K562 (cell line): ENCODE data around the gene UPF1. TPM values are rescaled to one million over a fixed set of nuclear protein-coding genes. Genes with fewer than 3 reads are reported as not detected.

Source experiments
- ATAC-seq: fragments of 200-7000 bp; cut with Tn5 transposase; 3 replicates; pipeline ENCODE4 v1.9.1; 2020; ENCODE audit warnings: moderate library complexity
- BruUV-seq: library from RNA; stranded (reverse); fragments of 400-500 nt; replicated peaks from 2 replicates; lab custom pipeline; 2021; lab: Mats Ljungman, UMichigan
- CTCF ChIA-PET: fragments of 300-600 bp; formaldehyde crosslinking; extraction: SDS; loops from one replicate; lab custom pipeline; 2021; ENCODE audit warnings: low intra/inter-chr PET ratio; lab: Yijun Ruan, JAX
- POLR2A ChIA-PET: fragments of 300-600, 350-650 bp; sonication (Branson Sonifier 250); formaldehyde crosslinking; extraction: SDS; loops from one replicate; lab custom pipeline; 2021; ENCODE audit warnings: antibody characterized with exemption, inconsistent platforms; lab: Yijun Ruan, JAX
- DNase-seq, 4 experiments: peaks; one replicate each; pipeline versions ENCODE4 v3.0.0 to v3.0.0-alpha.2; 2011 to 2018; ENCODE audit warnings: low spot score in 3 of 4, mixed read lengths in 3 of 4; ENCODE audit errors: extremely low read depth in 1 of 4
- FAIRE-seq: peaks from 2 replicates; lab custom pipeline; 2011; peaks lifted over from hg19 to GRCh38; lab: Jason Lieb, UNC
- H2AFZ ChIP-seq: 2 replicates; pipeline ENCODE4 v1.6.0; 2011; ENCODE audit warnings: low read depth, low read length, control low read depth, inconsistent platforms
- H3K27ac ChIP-seq: fragments of 200-600 bp; 3 replicates; pipeline ENCODE4 v1.8.0; 2011; ENCODE audit warnings: low read depth, mild to moderate bottlenecking, control low read depth, inconsistent platforms, low read length, moderate library complexity, mixed read lengths; ENCODE audit errors: extremely low read depth
- H3K27me3 ChIP-seq, 2 experiments: fragments of 300-600 bp in 1 of 2; 2 replicates in 1 of 2; 3 replicates in 1 of 2; pipeline versions ENCODE4 v1.6.0 to v1.8.0; 2011; ENCODE audit warnings: inconsistent platforms in 2 of 2, low read length in 2 of 2, mild to moderate bottlenecking in 1 of 2, mixed read lengths in 1 of 2, moderate library complexity in 1 of 2; ENCODE audit not compliant: control insufficient read depth in 2 of 2, insufficient read depth in 2 of 2
- H3K36me3 ChIP-seq: fragments of 300-600 bp; 3 replicates; pipeline ENCODE4 v1.8.0; 2011; ENCODE audit warnings: mild to moderate bottlenecking, low read length, inconsistent platforms; ENCODE audit not compliant: control insufficient read depth, insufficient read depth
- H3K4me1 ChIP-seq, 2 experiments: fragments of 200-600 bp in 1 of 2; replicated peaks in 1 of 2; 2 replicates in 1 of 2; 3 replicates in 1 of 2; pipeline versions ENCODE4 v1.5.1 to v1.8.0; 2011; ENCODE audit warnings: inconsistent platforms in 2 of 2, low read length in 2 of 2, mild to moderate bottlenecking in 1 of 2, mixed read lengths in 1 of 2, moderate library complexity in 1 of 2; ENCODE audit not compliant: control insufficient read depth in 2 of 2, insufficient read depth in 2 of 2
- H3K4me2 ChIP-seq: 2 replicates; pipeline ENCODE4 v1.6.1; 2011; ENCODE audit warnings: low read length, control low read depth, inconsistent platforms, mixed read lengths; ENCODE audit not compliant: insufficient read depth
- H3K4me3 ChIP-seq: fragments of 200-600 bp; sonication (generic), shearing (Covaris generic); 2 replicates; pipeline ENCODE4 v1.5.1; 2016; ENCODE audit warnings: control low read depth, inconsistent platforms
- H3K79me2 ChIP-seq: fragments of 200-600 bp; 3 replicates; pipeline ENCODE4 v1.8.0; 2011; ENCODE audit warnings: low read length, inconsistent platforms; ENCODE audit not compliant: control insufficient read depth, insufficient read depth
- H3K9ac ChIP-seq, 2 experiments: 2 replicates each; pipeline versions ENCODE4 v1.6.0 to v1.6.1; 2011; ENCODE audit warnings: low read depth in 2 of 2, low read length in 2 of 2, control low read depth in 1 of 2, inconsistent platforms in 1 of 2, mild to moderate bottlenecking in 1 of 2, mixed read lengths in 1 of 2; ENCODE audit not compliant: insufficient read depth in 1 of 2
- H3K9me1 ChIP-seq: one replicate; pipeline ENCODE4 v1.6.0; 2011; ENCODE audit warnings: inconsistent platforms, mild to moderate bottlenecking, low read length, moderate library complexity; ENCODE audit not compliant: control insufficient read depth, insufficient read depth
- H3K9me3 ChIP-seq: replicated peaks from 2 replicates; pipeline ENCODE4 v1.5.1; 2011; ENCODE audit warnings: low read depth, low read length, inconsistent platforms; ENCODE audit not compliant: control insufficient read depth, insufficient read depth
- H4K20me1 ChIP-seq: replicated peaks from 2 replicates; pipeline ENCODE4 v1.6.1; 2011; ENCODE audit warnings: low read length, inconsistent platforms, mixed read lengths; ENCODE audit not compliant: control insufficient read depth, insufficient read depth
- ARID1B ChIP-seq: fragments of 450-650 bp; IDR thresholded peaks from 2 replicates; pipeline ENCODE4 v1.6.1; 2016; ENCODE audit warnings: antibody characterized with exemption, mild to moderate bottlenecking, inconsistent platforms
- BHLHE40 ChIP-seq: IDR thresholded peaks from 2 replicates; pipeline ENCODE4 v1.6.1; 2011; ENCODE audit warnings: low read length, improper control_type of control experiment
- CEBPZ ChIP-seq: fragments of 150-350 bp; IDR thresholded peaks from 2 replicates; pipeline ENCODE4 v1.6.1; 2014; ENCODE audit warnings: low read depth, mild to moderate bottlenecking, low read length, borderline replicate concordance
- CSDE1 ChIP-seq, 2 experiments: fragments of 450-650 bp; IDR thresholded peaks; 2 replicates each; pipeline ENCODE4 v1.6.1; 2016; ENCODE audit warnings: mild to moderate bottlenecking in 1 of 2
- HDAC8 ChIP-seq: fragments of 450-650 bp; IDR thresholded peaks from 2 replicates; pipeline ENCODE4 v1.6.1; 2016; ENCODE audit warnings: mild to moderate bottlenecking, missing genetic modification characterization, moderate library complexity, missing compliant biosample characterization
- NCOR1 ChIP-seq: fragments of 450-650 bp; IDR thresholded peaks from 2 replicates; pipeline ENCODE4 v1.6.1; 2016; ENCODE audit warnings: mild to moderate bottlenecking, moderate library complexity
- POLR2A ChIP-seq: fragments of 450-650 bp; conservative IDR thresholded peaks from 2 replicates; pipeline ENCODE4 v1.6.1; 2016
- RCOR1 ChIP-seq, 2 experiments: IDR thresholded peaks; 2 replicates each; pipeline ENCODE4 v1.6.1; 2012; ENCODE audit warnings: low read depth in 2 of 2, low read length in 2 of 2, borderline replicate concordance in 1 of 2, improper control_type of control experiment in 1 of 2
- RERE ChIP-seq: sonication (generic); formaldehyde crosslinking; IDR thresholded peaks from 2 replicates; pipeline ENCODE4 v1.8.0; 2023; ENCODE audit warnings: missing genetic modification reagents, mild to moderate bottlenecking, borderline replicate concordance
- RNF2 ChIP-seq: sonication (generic); IDR thresholded peaks from 2 replicates; pipeline ENCODE4 v1.6.1; 2016
- RUNX1 ChIP-seq: sonication (generic); IDR thresholded peaks from 2 replicates; pipeline ENCODE4 v1.6.1; 2016; ENCODE audit warnings: antibody characterized with exemption, low read depth
- ZBTB34 ChIP-seq: fragments of 250-450 bp; sonication (Bioruptor Pico); IDR thresholded peaks from 2 replicates; pipeline ENCODE4 v1.8.0; 2021; ENCODE audit warnings: mild to moderate bottlenecking, moderate library complexity
- ZKSCAN1 ChIP-seq: fragments of 150-350 bp; IDR thresholded peaks from 2 replicates; pipeline ENCODE4 v1.6.1; 2016; ENCODE audit warnings: low read depth, low read length
- WGBS: fragments of 100-300 bp; shearing (Covaris generic); methylation state at CpG from one replicate; pipeline ENCODE4 v1.1.6; 2016; ENCODE audit warnings: low coverage, mixed read lengths; ENCODE audit not compliant: insufficient coverage; ENCODE audit errors: missing lambda C conversion rate; 5-methylcytosine and 5-hydroxymethylcytosine counted together
- in situ Hi-C: fragments of 300-500 bp; cut with MboI; formaldehyde crosslinking; loops from 4 replicates; pipeline ENCODE4 v1.15.0; 2018; ENCODE audit warnings: inconsistent platforms, mixed read lengths
- intact Hi-C: fragments of 100-400 bp; cut with micrococcal nuclease; formaldehyde crosslinking; loops from 2 replicates; pipeline ENCODE4 v1.14.2; 2022
- polyA plus RNA-seq, 8 experiments: library from polyadenylated mRNA; depleted of rRNA in 4 of 8; stranded (reverse) in 5 of 8; unstranded in 3 of 8; fragments of >200 nt; fragmentation: Nextera tagmentation in 2 of 8; fragmentation: Illumina TruSeq in 1 of 8; extraction: Ambion mirVana in 2 of 8; extraction: Trizol in 1 of 8; gene quantifications; 2 replicates each; pipeline versions ENCODE4 v1.2.1 to v1.2.3, GENCODE V29; 2011 to 2014; ENCODE audit warnings: inconsistent platforms in 1 of 8, missing spikeins in 1 of 8
- total RNA-seq, 7 experiments: library from RNA; depleted of rRNA in 6 of 7; stranded (reverse); fragments of >200 nt in 6 of 7; fragmentation: Illumina TruSeq in 2 of 7; extraction: Trizol in 2 of 7; gene quantifications; 2 replicates each; pipeline versions ENCODE4 v1.2.1 to v1.2.3, GENCODE V29; 2011 to 2021; ENCODE audit warnings: low replicate concordance in 1 of 7

The UPF1 gene
- total and polyA plus RNA-seq, 9 of the 15 experiments (the other 6 are each of a cell fraction or from before 2014, with no cell fraction given): 0.34 to 103 (median 27.9) TPM

GRCh38 chr19:18849838-18850400 is 18.2 kb downstream of the UPF1 start:
- Histone ChIP-seq H3K27ac (no peak overlapping the region), H3K4me3 (no peak overlapping the region), H3K36me3 (peaks cover 97% of the 10 kb centered on the region), H3K79me2 (peaks cover 49% of the 10 kb centered on the region), H2AFZ (no peak overlapping the region), H3K4me2 (no peak overlapping the region), H3K4me1 (peaks cover 2 to 39% of the 10 kb centered on the region in 2 experiments; a peak in 3 of 5 replicates), H4K20me1 (peaks cover 37% of the 10 kb centered on the region), H3K9me3 (no peaks in the 10 kb centered on the region), H3K9me1 (peaks cover 12% of the 10 kb centered on the region), H3K9ac (peak overlapping the region in 1 of 2 experiments; percentile 59; a peak in 1 of 4 replicates), H3K27me3 (no peaks in the 10 kb centered on the region; a peak in 1 of 5 replicates)
- POLR2A ChIA-PET: interaction anchor here (0.8 to 1.9 kb wide), 4 partner anchors 9 to 391 kb away, joined by 3 to 11 read pairs (median 4); no protein-coding TSS in a partner anchor
- BruUV-seq: no TSS peak
- in situ Hi-C loops (no loop called here), intact Hi-C loops (loop anchor here (10.0 kb wide), 1 partner anchor 255 kb away; no protein-coding TSS in a partner anchor)
- DNase-seq (no peak), FAIRE-seq (no peak), ATAC-seq (no peak)
- 90% methylated on average over 15 of the region's 16 CpGs for WGBS
- CTCF ChIA-PET: no interaction called here
- TF ChIP-seq ZBTB34 (CRISPR knock-in tag): no peak
- no peak for TF ChIP-seq POLR2A
- no peak for TF ChIP-seq BHLHE40
- TF ChIP-seq RNF2: no peak
- TF ChIP-seq ARID1B: no peak
- TF ChIP-seq NCOR1: no peak
- TF ChIP-seq HDAC8 (tag): no peak
- no peak for TF ChIP-seq ZKSCAN1
- no peak for TF ChIP-seq CSDE1 (IDR thresholded peaks at IDR 0.05)
- TF ChIP-seq RCOR1 (IDR thresholded peaks at IDR 0.05; ENCODE audit: borderline replicate concordance in 1 of 2, low read depth in 2 of 2, low read length in 2 of 2): no peak
- no peak for TF ChIP-seq CEBPZ
- TF ChIP-seq RUNX1: no peak
- TF ChIP-seq RERE (CRISPR knock-in tag): no peak
